ENCODE results near the gene S100A14. TPM values are rescaled to one million over a fixed set of nuclear protein-coding genes. Genes with fewer than 3 reads are reported as not detected.

Gene S100A14
- total RNA-seq, 1 experiment from 2014 or later = 252 TPM

DNA sequence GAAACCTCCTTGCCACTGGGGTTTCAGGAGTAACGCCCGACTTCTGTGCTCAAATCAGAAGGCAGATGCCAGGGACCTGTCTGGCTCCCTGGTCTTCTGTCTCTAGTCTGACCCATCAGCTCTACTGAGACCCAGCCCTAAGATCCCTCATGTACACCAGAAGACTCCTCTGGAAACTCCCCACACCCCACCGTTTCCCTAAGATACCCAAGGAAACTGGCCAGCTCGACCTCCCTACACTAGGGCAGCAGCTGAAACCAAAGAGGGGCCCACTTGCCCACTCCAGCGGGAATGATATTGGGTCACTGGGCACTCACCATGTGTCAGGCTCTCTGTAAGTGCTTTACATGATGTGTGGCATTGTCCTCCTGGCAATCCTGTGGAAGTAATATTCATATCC, 2.7 kb downstream of the S100A14 start:
- no peak for TF ChIP-seq ZFX (IDR thresholded peaks at IDR 0.05)
- no peak for TF ChIP-seq POLR2A (IDR thresholded peaks at IDR 0.05; ENCODE audit: borderline replicate concordance, extremely low read depth, insufficient read depth, insufficient read length)
- no peak for TF ChIP-seq ZBTB33 (IDR thresholded peaks at IDR 0.05; ENCODE audit: extremely low read depth, insufficient replicate concordance, low read length)
- no peak for TF ChIP-seq EZH2 (IDR thresholded peaks at IDR 0.05)
- no peak for TF ChIP-seq CBX3 (IDR thresholded peaks at IDR 0.05; ENCODE audit: low read depth)
- DNase-seq (ENCODE audit: low read depth, low spot score) = no peak
- intact Hi-C loops (cut with micrococcal nuclease) = loop anchor here (5.0 kb wide), 1 partner anchor 81 kb away; no protein-coding TSS in a partner anchor
- peak overlapping the region; percentile 88 to 92 for H3K4me3 ChIP-seq (replicated peaks in 1 of 2; ENCODE audit: low read depth in 1 of 2, low read length in 2 of 2)
- RAD21 ChIA-PET (ENCODE audit: low non-redundant PET in 1 of 2, low total read pairs in 2 of 2, uncharacterized antibody in 2 of 2, unreplicated experiment in 2 of 2) = interaction anchor here in 1 of 2 experiments (1.4 kb wide), 1 partner anchor 14 kb away, joined by 5 read pairs; the partner anchor contains the start of gene S100A13
- no peaks in the 10 kb centered on the region for H3K9me3 ChIP-seq (ENCODE audit: control insufficient read depth in 1 of 2, insufficient read depth in 1 of 2, low read depth in 1 of 2, low read length in 2 of 2)
- no peaks in the 10 kb centered on the region for H4K20me1 ChIP-seq (ENCODE audit: insufficient read depth)
- peaks cover 65 to 92% of the 10 kb centered on the region in 2 experiments for H3K4me1 ChIP-seq (ENCODE audit: control insufficient read depth in 1 of 2, insufficient read depth in 2 of 2, low read length in 2 of 2)
- POLR2A ChIA-PET = interaction anchor here (1.0 to 9.1 kb wide), 12 partner anchors 9 to 377 kb away, joined by 3 to 172 read pairs (median 9); partner anchors contain the start of genes CHTOP, CREB3L4, RPS27 and S100A1
- ATAC-seq = no peak
- peaks cover 63% of the 10 kb centered on the region for H3K79me2 ChIP-seq (ENCODE audit: insufficient read depth, low read length)
- no TSS peak for BruUV-seq (replicated peaks)
- peak overlapping the region; percentile 72 for H3K27ac ChIP-seq (ENCODE audit: low read depth, low read length)
- CTCF ChIA-PET = interaction anchor here (1.3 to 7.7 kb wide), 3 partner anchors 14 to 103 kb away, joined by 4 to 76 read pairs (median 5); partner anchors contain the start of genes CHTOP, S100A1 and S100A13
- no peaks in the 10 kb centered on the region for H3K27me3 ChIP-seq (ENCODE audit: insufficient read depth, low read length)
- H3K9me2 ChIP-seq (ENCODE audit: insufficient read depth) = no peaks in the 10 kb centered on the region
- peak overlapping the region; percentile 88 for H3K4me2 ChIP-seq (ENCODE audit: low read length)
- peak overlapping the region; percentile 93 for H3K9ac ChIP-seq (ENCODE audit: low read length)
- H2AFZ ChIP-seq (ENCODE audit: low read depth, low read length, poor library complexity, severe bottlenecking) = no peak overlapping the region
- no peaks in the 10 kb centered on the region for H3K36me3 ChIP-seq (ENCODE audit: control insufficient read depth in 1 of 2, insufficient read depth in 2 of 2, low read length in 2 of 2)

All from HCT116 (cell line).